Measurements from ENCODE around the gene PGM1.

- TF ChIP-seq EZH2 (IDR thresholded peaks at IDR 0.05; ENCODE audit: insufficient read depth, poor library complexity, severe bottlenecking): no peak
- no peak for TF ChIP-seq EZH2phosphoT487 (IDR thresholded peaks at IDR 0.05; ENCODE audit: insufficient read depth, low read depth)
These were observed 85.9 kb downstream of the PGM1 start for GRCh38 chr1:63679076-63679475.
